ENCODE results near the gene FRAT1. TPM values are rescaled to one million over a fixed set of nuclear protein-coding genes. Genes with fewer than 3 reads are reported as not detected.

Gene FRAT1
- total and polyA plus RNA-seq, 2 of the 4 experiments (the other 2 are of a cell fraction): 0.54 to 0.89 TPM

- POLR2A ChIA-PET (ENCODE audit: unreplicated experiment): no interaction called here
- Histone ChIP-seq H4K8ac (ENCODE audit: low read depth in 2 of 2, low read length in 2 of 2) (no peak overlapping the region), H2BK120ac (ENCODE audit: low read depth, low read length) (no peak overlapping the region), H3K27ac (ENCODE audit: insufficient read depth, low read length) (no peak overlapping the region), H2BK5ac (ENCODE audit: low read depth, low read length, poor library complexity, severe bottlenecking) (no peak overlapping the region), H4K5ac (ENCODE audit: low read depth, low read length) (no peak overlapping the region), H3K9me3 (ENCODE audit: control insufficient read depth, insufficient read depth, low read length) (no peaks in the 10 kb centered on the region), H3K79me1 (ENCODE audit: low read depth in 1 of 2, low read length in 2 of 2) (no peaks in the 10 kb centered on the region), H3K56ac (ENCODE audit: extremely low read depth, insufficient read depth, low read length) (no peak overlapping the region), H4K91ac (ENCODE audit: insufficient read depth, low read depth, low read length) (no peak overlapping the region), H2BK20ac (ENCODE audit: low read depth, low read length) (no peak overlapping the region), H2AK5ac (ENCODE audit: low read depth, low read length) (no peak overlapping the region), H3K9me1 (ENCODE audit: insufficient read depth, low read length) (peaks cover 2% of the 10 kb centered on the region), H3K27me3 (ENCODE audit: control insufficient read depth, insufficient read depth, low read length) (no peaks in the 10 kb centered on the region; the same call in 1 of the 2 replicates), H3K4me2 (ENCODE audit: low read depth, low read length) (no peak overlapping the region), H3K23ac (ENCODE audit: low read depth, low read length) (no peak overlapping the region), H3K14ac (replicated peaks; ENCODE audit: low read depth, low read length) (no peak overlapping the region), H2AK9ac (replicated peaks; ENCODE audit: low read depth, low read length, poor library complexity) (no peak overlapping the region), H2AFZ (replicated peaks; ENCODE audit: low read length, poor library complexity) (no peak overlapping the region), H3K9ac (ENCODE audit: low read depth, low read length) (no peak overlapping the region), H2BK15ac (ENCODE audit: low read depth, low read length) (no peak overlapping the region), H3K4me1 (ENCODE audit: control insufficient read depth, insufficient read depth, low read length) (peaks cover 5% of the 10 kb centered on the region; the same call in 1 of the 2 replicates), H3K4ac (ENCODE audit: low read depth, low read length) (no peak overlapping the region), H3K4me3 (ENCODE audit: insufficient read depth, low read depth, low read length) (no peak overlapping the region), H3K36me3 (ENCODE audit: control insufficient read depth, insufficient read depth, low read length) (peaks cover 3% of the 10 kb centered on the region; the same call in 1 of the 2 replicates), H3K18ac (ENCODE audit: low read depth, low read length) (no peak overlapping the region), H4K20me1 (ENCODE audit: insufficient read depth, low read length) (no peaks in the 10 kb centered on the region)
- in situ Hi-C loops (cut with MboI; ENCODE audit: low sequenced_read_pairs) (no loop called here), intact Hi-C loops (cut with micrococcal nuclease) (no loop called here), dilution Hi-C loops (cut with HindIII; ENCODE audit: low sequenced_read_pairs, unreplicated experiment) (no loop called here)
- no TSS peak for BruUV-seq (replicated peaks)
- TF ChIP-seq SMC3 (IDR thresholded peaks at IDR 0.05; ENCODE audit: low read depth, low read length): no peak
- WGBS, 2 experiments (ENCODE audit: extremely low coverage in 2 of 2, insufficient read length in 1 of 2): 90% methylated on average over 3 of the region's 4 CpGs; no CpG with 5 or more reads in 1 of the 2 experiments
- CTCF ChIA-PET: no interaction called here
- DNase-seq (no peak), ATAC-seq (ENCODE audit: low read depth) (no peak)
Observed at GRCh38 chr10:97347317-97347716, 28.2 kb downstream of the FRAT1 start.

Data from IMR-90 (cell line).